ENCODE results near the gene ME3.
A peak's percentile ranks its signal among the peaks of the same experiment; 100 is the strongest.
"Not testable (repeated sequence)": the region's sequence is repeated elsewhere in the genome, so short reads cannot be mapped to it uniquely, and the experiment has no call there.

The ME3 gene

GRCh38 chr11:86621854-86622253, 50.6 kb downstream of the ME3 start:
- no peak for DNase-seq (ENCODE audit: low read depth)

GRCh38 chr11:86620891-86621521, 51.4 kb downstream of the ME3 start:
- DNase-seq (ENCODE audit: low read depth) = peak; percentile 91

- not testable (repeated sequence) for DNase-seq (ENCODE audit: low read depth)
Observed at GRCh38 chr11:86619428-86619827, 53.0 kb downstream of the ME3 start.

- peak; percentile 86 for DNase-seq (ENCODE audit: low read depth)
Observed at GRCh38 chr11:86617502-86617901, 54.9 kb downstream of the ME3 start.

- no peak for DNase-seq (ENCODE audit: low read depth)
Observed at GRCh38 chr11:86615487-86615886, 56.9 kb downstream of the ME3 start.

- no peak for DNase-seq (ENCODE audit: low read depth)
Observed at GRCh38 chr11:86610559-86611341, 61.7 kb downstream of the ME3 start.

GRCh38 chr11:86608251-86608799, 64.1 kb downstream of the ME3 start:
- DNase-seq (ENCODE audit: low read depth) = peak; percentile 82

GRCh38 chr11:86606836-86607481, 65.5 kb downstream of the ME3 start:
- DNase-seq (ENCODE audit: low read depth) = peak; percentile 54

GRCh38 chr11:86606270-86606835, 66.1 kb downstream of the ME3 start:
- DNase-seq (ENCODE audit: low read depth) = no peak

GRCh38 chr11:86596861-86597586, 75.4 kb downstream of the ME3 start:
- DNase-seq (ENCODE audit: low read depth) = peak; percentile 84

- DNase-seq (ENCODE audit: low read depth) = no peak
Observed at GRCh38 chr11:86595955-86596354, 76.5 kb downstream of the ME3 start.

- DNase-seq (ENCODE audit: low read depth) = no peak
Observed at GRCh38 chr11:86595451-86595850, 77.0 kb downstream of the ME3 start.

- peak; percentile 29 for DNase-seq (ENCODE audit: low read depth)
Observed at GRCh38 chr11:86594746-86595145, 77.7 kb downstream of the ME3 start.

- no peak for DNase-seq (ENCODE audit: low read depth)
Observed at GRCh38 chr11:86593833-86594232, 78.6 kb downstream of the ME3 start.

GRCh38 chr11:86592659-86593451, 79.6 kb downstream of the ME3 start:
- DNase-seq (ENCODE audit: low read depth) = peak; percentile 84

GRCh38 chr11:86592047-86592591, 80.3 kb downstream of the ME3 start:
- DNase-seq (ENCODE audit: low read depth) = peak; percentile 86

GRCh38 chr11:86591631-86592030, 80.8 kb downstream of the ME3 start:
- DNase-seq (ENCODE audit: low read depth) = no peak

- DNase-seq (ENCODE audit: low read depth) = no peak
Observed at GRCh38 chr11:86589856-86590589, 82.4 kb downstream of the ME3 start.

- DNase-seq (ENCODE audit: low read depth) = no peak
Observed at GRCh38 chr11:86589204-86589603, 83.2 kb downstream of the ME3 start.

GRCh38 chr11:86588566-86589090, 83.8 kb downstream of the ME3 start:
- no peak for DNase-seq (ENCODE audit: low read depth)
